ENCODE measurements around the gene ATP5ME.

- TF ChIP-seq CTCF (IDR thresholded peaks at IDR 0.05; ENCODE audit: low read length) (no peak), EZH2 (IDR thresholded peaks at IDR 0.05; ENCODE audit: borderline replicate concordance, low read length) (no peak)
Observed at GRCh38 chr4:679629-680028, 5.6 kb upstream of the ATP5ME start.

Measured in OCI-LY1 (cell line).